Esophagus (tissue), 2 donors: ENCODE measurements around the gene SETD5. TPM values are rescaled to one million over a fixed set of nuclear protein-coding genes. Genes with fewer than 3 reads are reported as not detected.

Source experiments
- H3K27ac ChIP-seq, 2 donors: one replicate each; pipeline ENCODE4 v1.5.1; 2013; ENCODE audit warnings: low read depth in 2 of 2, mild to moderate bottlenecking in 2 of 2, inconsistent platforms in 1 of 2, low read length in 1 of 2, moderate library complexity in 1 of 2
- H3K27me3 ChIP-seq, 2 donors: one replicate each; pipeline ENCODE4 v1.6.1; 2013; ENCODE audit warnings: low read length in 2 of 2, control low read depth in 1 of 2, mild to moderate bottlenecking in 1 of 2; ENCODE audit not compliant: insufficient read depth in 2 of 2, control insufficient read depth in 1 of 2
- H3K36me3 ChIP-seq, 2 donors: one replicate each; pipeline ENCODE4 v1.6.1; 2013; ENCODE audit warnings: low read length in 1 of 2; ENCODE audit not compliant: control insufficient read depth in 2 of 2, insufficient read depth in 2 of 2
- H3K4me1 ChIP-seq, 2 donors: one replicate each; pipeline ENCODE4 v1.6.1; 2013; ENCODE audit warnings: low read length in 1 of 2; ENCODE audit not compliant: control insufficient read depth in 2 of 2, insufficient read depth in 2 of 2
- H3K4me3 ChIP-seq, 2 donors: one replicate each; pipeline ENCODE4 v1.5.1; 2013; ENCODE audit warnings: low read length in 2 of 2, mild to moderate bottlenecking in 2 of 2, low read depth in 1 of 2, moderate library complexity in 1 of 2
- H3K9me3 ChIP-seq, 2 donors: one replicate each; pipeline ENCODE4 v1.6.1; 2013; ENCODE audit warnings: mild to moderate bottlenecking in 2 of 2, low read depth in 1 of 2, low read length in 1 of 2, moderate library complexity in 1 of 2; ENCODE audit not compliant: control insufficient read depth in 2 of 2, insufficient read depth in 1 of 2
- WGBS, 2 donors: extraction: QIAGEN DNeasy Blood & Tissue Kit; methylation state at CpG; one replicate each; pipeline ENCODE4 v1.1.7; 2013; 5-methylcytosine and 5-hydroxymethylcytosine counted together
- polyA plus RNA-seq, 2 donors: library from polyadenylated mRNA; stranded (reverse); fragments of 200-250 nt; gene quantifications; one replicate each; pipeline ENCODE4 v1.2.3, GENCODE V29; 2013
- donor health status: healthy with polysubstance abuse.
- donor health status: Bipolar disorder and iron deficiency.

The SETD5 gene
- polyA plus RNA-seq, 2 donors, result 17.2 to 25.0 TPM

DNA sequence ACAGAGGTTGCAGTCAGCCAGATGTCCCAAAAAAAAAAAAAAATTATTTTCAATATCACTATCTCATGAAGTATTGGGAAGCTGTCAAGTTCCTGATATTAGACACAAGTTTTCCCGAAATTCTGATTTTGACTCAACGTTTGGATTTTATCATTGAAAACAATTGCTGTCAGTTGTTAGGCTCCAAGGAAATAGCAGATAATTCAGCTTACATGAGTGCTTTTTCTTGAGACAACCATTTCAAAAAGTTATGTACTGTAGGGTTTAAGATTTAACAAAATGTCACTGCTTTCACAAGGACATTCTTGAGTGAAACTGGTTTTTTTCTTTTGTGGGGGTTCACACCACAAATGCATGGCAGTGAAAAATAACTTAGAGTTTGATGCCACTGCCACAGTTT, 9.3 kb upstream of the SETD5 start:
- no peak overlapping the region for H3K27ac ChIP-seq
- peaks cover 3 to 12% of the 10 kb centered on the region in 2 donors for H3K36me3 ChIP-seq
- no peaks in the 10 kb centered on the region for H3K4me1 ChIP-seq
- H3K27me3 ChIP-seq, result no peaks in the 10 kb centered on the region
- H3K9me3 ChIP-seq, result no peaks in the 10 kb centered on the region
- 83 to 85% methylated on average over 2 of the region's 2 CpGs for WGBS, 2 donors
- no peak overlapping the region for H3K4me3 ChIP-seq

GRCh38 chr3:9388562-9389272, 8.7 kb upstream of the SETD5 start:
- Histone ChIP-seq H3K4me3 (no peak overlapping the region), H3K9me3 (no peaks in the 10 kb centered on the region), H3K27me3 (no peaks in the 10 kb centered on the region), H3K36me3 (peaks cover 3 to 12% of the 10 kb centered on the region in 2 donors), H3K27ac (no peak overlapping the region), H3K4me1 (no peaks in the 10 kb centered on the region)
- 70 to 80% methylated on average over 5 of the region's 5 CpGs for WGBS, 2 donors

GRCh38 chr3:9390265-9390888, 7.0 kb upstream of the SETD5 start:
- Histone ChIP-seq H3K27ac (no peak overlapping the region), H3K9me3 (no peaks in the 10 kb centered on the region), H3K4me1 (no peaks in the 10 kb centered on the region), H3K4me3 (no peak overlapping the region), H3K36me3 (peaks cover 3 to 11% of the 10 kb centered on the region in 2 donors), H3K27me3 (no peaks in the 10 kb centered on the region)
- 93 to 95% methylated on average over 5 of the region's 5 CpGs for WGBS, 2 donors

- Histone ChIP-seq H3K27me3 (no peaks in the 10 kb centered on the region), H3K9me3 (no peaks in the 10 kb centered on the region), H3K36me3 (peaks cover 3 to 11% of the 10 kb centered on the region in 2 donors), H3K27ac (no peak overlapping the region), H3K4me3 (no peak overlapping the region), H3K4me1 (no peaks in the 10 kb centered on the region)
- WGBS, 2 donors, result 19 to 20% methylated on average over 1 of the region's 1 CpG
Observed at GRCh38 chr3:9392041-9392440, 5.4 kb upstream of the SETD5 start.

GRCh38 chr3:9395570-9396300, 1.7 kb upstream of the SETD5 start:
- peak overlapping the region; percentile 68 to 70 for H3K4me3 ChIP-seq
- H3K4me1 ChIP-seq, result no peaks in the 10 kb centered on the region
- H3K27ac ChIP-seq, result peak overlapping the region; percentile 98 to 99
- no peaks in the 10 kb centered on the region for H3K9me3 ChIP-seq
- no peaks in the 10 kb centered on the region for H3K27me3 ChIP-seq
- WGBS, 2 donors, result 3 to 4% methylated on average over 15 of the region's 15 CpGs
- H3K36me3 ChIP-seq, result peaks cover 0 to 6% of the 10 kb centered on the region in 2 donors

GRCh38 chr3:9396301-9396631, 1.1 kb upstream of the SETD5 start:
- Histone ChIP-seq H3K4me3 (peak overlapping the region; percentile 68 to 70), H3K4me1 (no peaks in the 10 kb centered on the region), H3K36me3 (peaks cover 0 to 2% of the 10 kb centered on the region in 2 donors), H3K9me3 (no peaks in the 10 kb centered on the region), H3K27ac (peak overlapping the region; percentile 98 to 99), H3K27me3 (no peaks in the 10 kb centered on the region)
- WGBS, 2 donors, result 0 to 1% methylated on average over 25 of the region's 25 CpGs

DNA sequence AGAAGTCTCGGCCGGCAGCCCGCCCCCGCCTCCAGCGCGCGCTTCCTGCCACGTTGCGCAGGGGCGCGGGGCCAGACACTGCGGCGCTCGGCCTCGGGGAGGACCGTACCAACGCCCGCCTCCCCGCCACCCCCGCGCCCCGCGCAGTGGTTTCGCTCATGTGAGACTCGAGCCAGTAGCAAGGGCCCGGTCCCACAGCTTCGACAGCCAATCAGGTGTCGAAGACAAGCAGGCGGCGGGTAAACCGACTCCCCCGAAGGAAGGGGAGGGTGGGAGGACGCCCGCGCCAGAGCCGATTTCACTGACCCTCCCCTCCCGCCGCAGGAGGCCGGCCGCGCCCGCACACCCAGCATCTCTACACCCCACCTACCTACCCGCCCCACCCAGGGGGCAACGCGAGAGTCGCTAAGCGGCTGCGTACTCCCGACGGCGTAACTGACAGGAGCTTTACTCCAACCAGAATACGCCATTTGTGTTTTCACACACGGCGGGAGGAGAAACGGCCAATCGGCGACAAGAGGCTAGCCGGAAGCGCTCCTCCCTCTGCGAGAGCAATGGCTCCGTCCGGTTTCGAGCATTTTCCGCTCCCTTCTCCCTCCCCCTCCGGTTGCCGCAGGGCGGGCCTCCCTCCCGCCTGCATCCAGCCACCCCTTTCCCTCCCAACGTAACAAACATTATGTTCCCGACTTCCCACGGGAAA, 633 bp upstream of the SETD5 start:
- H3K27ac ChIP-seq, result peak overlapping the region; percentile 98 to 99
- 0 to 1% methylated on average over 43 to 71 of the region's 71 CpGs for WGBS, 2 donors
- no peaks in the 10 kb centered on the region for H3K9me3 ChIP-seq
- no peaks in the 10 kb centered on the region for H3K4me1 ChIP-seq
- no peaks in the 10 kb centered on the region for H3K27me3 ChIP-seq
- H3K36me3 ChIP-seq, result no peaks in the 10 kb centered on the region
- peak overlapping the region; percentile 68 to 70 for H3K4me3 ChIP-seq

DNA sequence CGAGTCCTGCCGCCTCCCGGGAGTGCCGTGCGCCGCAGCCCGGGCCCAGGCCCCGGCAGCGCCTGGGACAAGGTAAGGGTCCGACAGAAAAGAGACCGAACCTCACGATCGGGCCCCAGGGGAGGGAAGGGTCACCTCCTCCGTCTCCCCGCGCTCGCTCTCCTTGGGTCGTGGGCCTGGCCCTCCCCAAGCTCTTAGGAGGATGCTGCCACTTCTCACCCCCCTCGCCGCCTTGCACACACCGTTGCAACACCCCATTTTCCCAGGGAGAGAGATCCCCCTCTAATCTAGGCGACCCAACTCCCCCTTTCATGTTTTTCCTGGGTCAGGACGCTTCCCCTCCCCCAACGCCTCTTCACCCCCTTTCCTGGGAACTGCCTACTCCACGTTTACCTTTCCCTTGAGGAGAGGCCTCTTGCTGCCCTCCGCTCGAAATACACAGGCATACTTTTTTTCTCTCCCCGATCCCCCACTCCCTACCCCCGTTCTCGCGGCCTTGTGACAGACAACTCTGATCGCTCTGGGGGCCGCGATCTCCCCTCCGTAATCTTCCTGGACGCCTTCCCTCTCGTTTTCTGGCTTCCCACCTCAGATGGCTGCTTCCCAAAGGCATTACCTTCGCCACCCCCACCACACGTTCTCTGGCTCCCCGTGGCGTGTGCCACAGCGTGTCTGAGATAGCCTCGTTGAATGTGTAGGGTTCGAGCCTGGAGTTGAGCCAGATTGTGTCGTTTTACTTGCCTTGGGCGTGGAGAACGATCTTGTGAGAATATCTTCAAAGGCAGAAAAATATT, 688 bp downstream of the SETD5 start:
- 0% methylated on average over 45 to 47 of the region's 47 CpGs for WGBS, 2 donors
- peak overlapping the region; percentile 70 to 88 for H3K4me3 ChIP-seq
- H3K9me3 ChIP-seq, result no peaks in the 10 kb centered on the region
- no peaks in the 10 kb centered on the region for H3K27me3 ChIP-seq
- H3K36me3 ChIP-seq, result no peaks in the 10 kb centered on the region
- H3K27ac ChIP-seq, result peak overlapping the region; percentile 93 to 98
- H3K4me1 ChIP-seq, result peaks cover 2 to 3% of the 10 kb centered on the region in 2 donors
